Type B pancreatic cell (in vitro differentiated cells): ENCODE measurements around the gene ADAMTSL3. TPM values are rescaled to one million over a fixed set of nuclear protein-coding genes. Genes with fewer than 3 reads are reported as not detected.
A peak's percentile ranks its signal among the peaks of the same experiment; 100 is the strongest.

ENCODE experiments used
- DNase-seq: peaks from one replicate; pipeline ENCODE4 v3.0.0; 2021; ENCODE audit warnings: mixed read lengths; ENCODE audit not compliant: unreplicated experiment; ENCODE audit errors: extremely low spot score
- H3K27ac Mint-ChIP-seq: 2 replicates; pipeline ENCODE4 v1.8.0; 2021; ENCODE audit warnings: mild to moderate bottlenecking, mixed read lengths
- H3K27me3 Mint-ChIP-seq: 2 replicates; pipeline ENCODE4 v1.8.0; 2021; ENCODE audit warnings: mixed read lengths
- H3K36me3 Mint-ChIP-seq: 2 replicates; pipeline ENCODE4 v1.8.0; 2021; ENCODE audit warnings: mixed read lengths
- H3K4me1 Mint-ChIP-seq: one replicate; pipeline ENCODE4 v1.8.0; 2021; ENCODE audit warnings: mixed read lengths; ENCODE audit not compliant: unreplicated experiment
- H3K4me3 Mint-ChIP-seq: 2 replicates; pipeline ENCODE4 v1.8.0; 2021; ENCODE audit warnings: mild to moderate bottlenecking, mixed read lengths
- H3K9me3 Mint-ChIP-seq: 2 replicates; pipeline ENCODE4 v1.8.0; 2021; ENCODE audit warnings: mixed read lengths
- total RNA-seq: library from RNA; stranded (reverse); gene quantifications from 2 replicates; pipeline ENCODE4 v1.2.1, GENCODE V29; 2021; ENCODE audit warnings: low replicate concordance
- TF ChIP-seq, protein P1 (sequence below): fragments of 200-600 bp; sonication (generic); conservative IDR thresholded peaks from 2 replicates; pipeline ENCODE4 v1.5.0; 2021; ENCODE audit warnings: antibody characterized with exemption, mild to moderate bottlenecking

Gene ADAMTSL3
- total RNA-seq, 1 donor from 2014 or later, result 1.9 TPM

DNA sequence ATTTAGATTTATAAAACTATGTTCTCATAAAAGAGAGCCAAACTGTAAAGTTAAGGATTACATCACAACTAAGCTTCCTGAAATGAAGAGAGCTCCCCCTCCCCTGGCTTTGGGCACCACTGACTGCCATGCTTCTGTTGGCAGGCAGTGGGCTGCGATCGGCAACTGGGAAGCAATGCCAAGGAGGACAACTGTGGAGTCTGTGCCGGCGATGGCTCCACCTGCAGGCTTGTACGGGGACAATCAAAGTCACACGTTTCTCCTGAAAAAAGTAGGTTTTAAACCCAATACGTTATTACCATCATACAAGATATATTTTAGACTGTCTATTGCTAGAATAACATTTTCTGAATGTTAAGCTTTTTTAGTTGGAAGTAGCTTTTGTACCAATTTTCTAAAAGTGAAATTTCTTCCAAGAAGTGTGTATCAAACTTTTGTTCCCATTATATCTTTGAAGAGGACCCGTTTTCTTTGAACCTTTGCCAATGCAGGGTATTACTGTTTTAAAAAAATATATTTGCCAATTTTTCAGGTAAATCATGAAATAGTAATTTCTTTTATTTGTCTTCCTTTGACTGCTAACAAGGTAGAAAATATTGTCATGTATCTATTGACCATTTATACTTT lies 184.1 kb downstream of the ADAMTSL3 start:
- no peak for DNase-seq
- TF ChIP-seq, protein P1, sequence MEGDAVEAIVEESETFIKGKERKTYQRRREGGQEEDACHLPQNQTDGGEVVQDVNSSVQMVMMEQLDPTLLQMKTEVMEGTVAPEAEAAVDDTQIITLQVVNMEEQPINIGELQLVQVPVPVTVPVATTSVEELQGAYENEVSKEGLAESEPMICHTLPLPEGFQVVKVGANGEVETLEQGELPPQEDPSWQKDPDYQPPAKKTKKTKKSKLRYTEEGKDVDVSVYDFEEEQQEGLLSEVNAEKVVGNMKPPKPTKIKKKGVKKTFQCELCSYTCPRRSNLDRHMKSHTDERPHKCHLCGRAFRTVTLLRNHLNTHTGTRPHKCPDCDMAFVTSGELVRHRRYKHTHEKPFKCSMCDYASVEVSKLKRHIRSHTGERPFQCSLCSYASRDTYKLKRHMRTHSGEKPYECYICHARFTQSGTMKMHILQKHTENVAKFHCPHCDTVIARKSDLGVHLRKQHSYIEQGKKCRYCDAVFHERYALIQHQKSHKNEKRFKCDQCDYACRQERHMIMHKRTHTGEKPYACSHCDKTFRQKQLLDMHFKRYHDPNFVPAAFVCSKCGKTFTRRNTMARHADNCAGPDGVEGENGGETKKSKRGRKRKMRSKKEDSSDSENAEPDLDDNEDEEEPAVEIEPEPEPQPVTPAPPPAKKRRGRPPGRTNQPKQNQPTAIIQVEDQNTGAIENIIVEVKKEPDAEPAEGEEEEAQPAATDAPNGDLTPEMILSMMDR, result peak; percentile 78
- no peak overlapping the region for H3K4me3 Mint-ChIP-seq
- H3K9me3 Mint-ChIP-seq, result no peaks in the 10 kb centered on the region
- no peaks in the 10 kb centered on the region for H3K36me3 Mint-ChIP-seq
- peaks cover 4% of the 10 kb centered on the region for H3K4me1 Mint-ChIP-seq
- H3K27ac Mint-ChIP-seq, result no peak overlapping the region
- peaks cover 18% of the 10 kb centered on the region for H3K27me3 Mint-ChIP-seq

- peaks cover 22% of the 10 kb centered on the region for H3K27me3 Mint-ChIP-seq
- no peak overlapping the region for H3K4me3 Mint-ChIP-seq
- no peaks in the 10 kb centered on the region for H3K36me3 Mint-ChIP-seq
- no peak overlapping the region for H3K27ac Mint-ChIP-seq
- TF ChIP-seq, protein P1, result no peak
- no peaks in the 10 kb centered on the region for H3K9me3 Mint-ChIP-seq
- H3K4me1 Mint-ChIP-seq, result peaks cover 4% of the 10 kb centered on the region
- DNase-seq, result no peak
Observed at GRCh38 chr15:83838763-83839162, 184.8 kb downstream of the ADAMTSL3 start.

DNA sequence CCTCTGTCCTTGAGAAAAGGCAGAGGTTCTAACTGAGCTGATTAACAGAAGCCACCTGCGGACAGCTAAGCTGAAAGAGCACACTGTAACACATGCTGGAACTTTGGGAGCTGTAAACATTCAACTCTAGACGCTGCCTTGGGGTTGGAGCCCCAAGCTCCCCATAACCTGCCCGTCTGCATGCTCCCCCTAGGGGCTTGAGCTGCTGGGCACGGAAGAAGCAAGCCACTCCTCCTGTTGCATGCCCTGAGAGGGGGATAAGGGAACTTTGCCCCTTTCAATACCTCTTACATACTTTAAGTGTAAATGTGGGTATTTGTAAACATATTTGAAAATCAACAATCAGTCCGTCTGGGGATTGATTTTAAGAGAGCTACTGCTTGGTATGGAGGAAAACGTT lies 188.4 kb downstream of the ADAMTSL3 start:
- Mint-ChIP-seq H3K9me3 (no peaks in the 10 kb centered on the region), H3K4me3 (no peak overlapping the region), H3K36me3 (no peaks in the 10 kb centered on the region), H3K4me1 (no peaks in the 10 kb centered on the region), H3K27me3 (peaks cover 32% of the 10 kb centered on the region), H3K27ac (no peak overlapping the region)
- no peak for DNase-seq
- TF ChIP-seq, protein P1, result no peak

DNA sequence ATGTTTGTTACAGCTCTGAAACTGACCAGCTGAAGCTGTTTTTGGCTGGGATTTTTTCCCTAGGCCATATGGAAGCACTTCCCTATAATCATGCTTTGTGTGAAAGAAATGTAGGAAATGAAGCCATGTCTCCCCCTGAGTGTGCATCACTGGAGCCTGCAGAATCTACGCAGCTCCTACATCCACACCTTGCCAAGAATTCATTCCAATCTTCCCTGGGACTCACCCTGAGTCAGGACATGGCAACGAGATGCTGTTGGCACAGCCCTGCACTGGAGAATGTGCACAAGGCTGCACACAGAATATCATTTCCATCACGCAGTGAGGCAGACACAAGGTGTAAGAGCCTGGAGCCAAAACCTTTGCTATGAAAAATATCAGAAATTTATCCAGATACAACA lies 189.5 kb downstream of the ADAMTSL3 start:
- Mint-ChIP-seq H3K9me3 (no peaks in the 10 kb centered on the region), H3K27me3 (peaks cover 32% of the 10 kb centered on the region), H3K27ac (no peak overlapping the region), H3K4me1 (peaks cover 4% of the 10 kb centered on the region), H3K36me3 (no peaks in the 10 kb centered on the region), H3K4me3 (no peak overlapping the region)
- no peak for DNase-seq
- TF ChIP-seq, protein P1, result no peak

- no peak overlapping the region for H3K27ac Mint-ChIP-seq
- DNase-seq, result no peak
- no peaks in the 10 kb centered on the region for H3K9me3 Mint-ChIP-seq
- TF ChIP-seq, protein P1, result no peak
- H3K36me3 Mint-ChIP-seq, result no peaks in the 10 kb centered on the region
- H3K27me3 Mint-ChIP-seq, result peaks cover 30% of the 10 kb centered on the region
- peaks cover 4% of the 10 kb centered on the region for H3K4me1 Mint-ChIP-seq
- H3K4me3 Mint-ChIP-seq, result no peak overlapping the region
Observed at GRCh38 chr15:83844742-83845141, 190.8 kb downstream of the ADAMTSL3 start.
